ENCODE results near the gene TARP.

TARP gene

DNA sequence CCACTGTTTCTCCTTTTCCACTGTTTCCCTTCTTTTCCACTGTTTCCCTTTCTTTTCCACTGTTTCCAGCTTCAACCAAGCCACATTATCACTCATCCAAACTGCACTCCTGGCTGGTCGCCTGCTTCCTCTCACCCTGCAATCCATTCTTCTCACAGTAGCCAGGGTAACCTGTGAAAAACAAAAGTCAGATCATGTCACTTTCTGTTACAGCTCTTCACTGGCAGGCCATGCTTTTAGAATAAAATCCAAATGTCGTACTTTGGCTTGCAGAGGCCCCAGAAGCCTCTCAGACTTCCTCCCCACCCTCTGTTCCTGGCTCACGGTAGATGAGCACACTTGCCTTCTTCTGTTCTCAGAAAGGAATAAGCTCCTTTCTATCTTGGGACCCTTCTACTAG lies 61.5 kb downstream of the TARP start:
- CTCF ChIA-PET, result interaction anchor here (1.1 kb wide), 1 partner anchor 147 kb away, joined by 3 read pairs; no protein-coding TSS in a partner anchor
- Histone ChIP-seq H4K20me1 (ENCODE audit: insufficient read depth) (no peaks in the 10 kb centered on the region), H3K4me1 (ENCODE audit: control insufficient read depth in 1 of 2, insufficient read depth in 2 of 2, low read length in 2 of 2) (no peaks in the 10 kb centered on the region), H2AFZ (ENCODE audit: low read depth, low read length, poor library complexity, severe bottlenecking) (no peak overlapping the region), H3K27me3 (ENCODE audit: insufficient read depth, low read length) (no peaks in the 10 kb centered on the region), H3K4me2 (ENCODE audit: low read length) (no peak overlapping the region), H3K4me3 (replicated peaks in 1 of 2; ENCODE audit: low read depth in 1 of 2, low read length in 2 of 2) (no peak overlapping the region), H3K9ac (ENCODE audit: low read length) (no peak overlapping the region), H3K9me2 (ENCODE audit: insufficient read depth) (no peaks in the 10 kb centered on the region), H3K79me2 (ENCODE audit: insufficient read depth, low read length) (no peaks in the 10 kb centered on the region), H3K36me3 (ENCODE audit: control insufficient read depth in 1 of 2, insufficient read depth in 2 of 2, low read length in 2 of 2) (0 out of 4 replicates have a peak, but pooled peaks cover 0 to 2% of the 10 kb centered on the region in 2 experiments), H3K9me3 (ENCODE audit: control insufficient read depth in 1 of 2, insufficient read depth in 1 of 2, low read depth in 1 of 2, low read length in 2 of 2) (no peaks in the 10 kb centered on the region), H3K27ac (ENCODE audit: low read depth, low read length) (no peak overlapping the region)
- DNase-seq (ENCODE audit: low read depth, low spot score) (no peak), ATAC-seq (no peak)
- POLR2A ChIA-PET, result no interaction called here
- no TSS peak for BruUV-seq (replicated peaks)
- TF ChIP-seq EGR1 (IDR thresholded peaks at IDR 0.05; ENCODE audit: low read depth) (no peak), YY1 (IDR thresholded peaks at IDR 0.05; ENCODE audit: extremely low read depth, insufficient replicate concordance, low read depth, low read length) (no peak), FOSL1 (IDR thresholded peaks at IDR 0.05; ENCODE audit: low read depth) (no peak), EZH2phosphoT487 (IDR thresholded peaks at IDR 0.05; ENCODE audit: borderline replicate concordance) (no peak)
- TF ChIP-seq, protein P1, sequence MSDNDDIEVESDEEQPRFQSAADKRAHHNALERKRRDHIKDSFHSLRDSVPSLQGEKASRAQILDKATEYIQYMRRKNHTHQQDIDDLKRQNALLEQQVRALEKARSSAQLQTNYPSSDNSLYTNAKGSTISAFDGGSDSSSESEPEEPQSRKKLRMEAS (IDR thresholded peaks at IDR 0.05), result no peak
- TF ChIP-seq, protein P2, sequence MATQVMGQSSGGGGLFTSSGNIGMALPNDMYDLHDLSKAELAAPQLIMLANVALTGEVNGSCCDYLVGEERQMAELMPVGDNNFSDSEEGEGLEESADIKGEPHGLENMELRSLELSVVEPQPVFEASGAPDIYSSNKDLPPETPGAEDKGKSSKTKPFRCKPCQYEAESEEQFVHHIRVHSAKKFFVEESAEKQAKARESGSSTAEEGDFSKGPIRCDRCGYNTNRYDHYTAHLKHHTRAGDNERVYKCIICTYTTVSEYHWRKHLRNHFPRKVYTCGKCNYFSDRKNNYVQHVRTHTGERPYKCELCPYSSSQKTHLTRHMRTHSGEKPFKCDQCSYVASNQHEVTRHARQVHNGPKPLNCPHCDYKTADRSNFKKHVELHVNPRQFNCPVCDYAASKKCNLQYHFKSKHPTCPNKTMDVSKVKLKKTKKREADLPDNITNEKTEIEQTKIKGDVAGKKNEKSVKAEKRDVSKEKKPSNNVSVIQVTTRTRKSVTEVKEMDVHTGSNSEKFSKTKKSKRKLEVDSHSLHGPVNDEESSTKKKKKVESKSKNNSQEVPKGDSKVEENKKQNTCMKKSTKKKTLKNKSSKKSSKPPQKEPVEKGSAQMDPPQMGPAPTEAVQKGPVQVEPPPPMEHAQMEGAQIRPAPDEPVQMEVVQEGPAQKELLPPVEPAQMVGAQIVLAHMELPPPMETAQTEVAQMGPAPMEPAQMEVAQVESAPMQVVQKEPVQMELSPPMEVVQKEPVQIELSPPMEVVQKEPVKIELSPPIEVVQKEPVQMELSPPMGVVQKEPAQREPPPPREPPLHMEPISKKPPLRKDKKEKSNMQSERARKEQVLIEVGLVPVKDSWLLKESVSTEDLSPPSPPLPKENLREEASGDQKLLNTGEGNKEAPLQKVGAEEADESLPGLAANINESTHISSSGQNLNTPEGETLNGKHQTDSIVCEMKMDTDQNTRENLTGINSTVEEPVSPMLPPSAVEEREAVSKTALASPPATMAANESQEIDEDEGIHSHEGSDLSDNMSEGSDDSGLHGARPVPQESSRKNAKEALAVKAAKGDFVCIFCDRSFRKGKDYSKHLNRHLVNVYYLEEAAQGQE (IDR thresholded peaks at IDR 0.05; ENCODE audit: low read depth), result no peak
- TF ChIP-seq, protein P3, sequence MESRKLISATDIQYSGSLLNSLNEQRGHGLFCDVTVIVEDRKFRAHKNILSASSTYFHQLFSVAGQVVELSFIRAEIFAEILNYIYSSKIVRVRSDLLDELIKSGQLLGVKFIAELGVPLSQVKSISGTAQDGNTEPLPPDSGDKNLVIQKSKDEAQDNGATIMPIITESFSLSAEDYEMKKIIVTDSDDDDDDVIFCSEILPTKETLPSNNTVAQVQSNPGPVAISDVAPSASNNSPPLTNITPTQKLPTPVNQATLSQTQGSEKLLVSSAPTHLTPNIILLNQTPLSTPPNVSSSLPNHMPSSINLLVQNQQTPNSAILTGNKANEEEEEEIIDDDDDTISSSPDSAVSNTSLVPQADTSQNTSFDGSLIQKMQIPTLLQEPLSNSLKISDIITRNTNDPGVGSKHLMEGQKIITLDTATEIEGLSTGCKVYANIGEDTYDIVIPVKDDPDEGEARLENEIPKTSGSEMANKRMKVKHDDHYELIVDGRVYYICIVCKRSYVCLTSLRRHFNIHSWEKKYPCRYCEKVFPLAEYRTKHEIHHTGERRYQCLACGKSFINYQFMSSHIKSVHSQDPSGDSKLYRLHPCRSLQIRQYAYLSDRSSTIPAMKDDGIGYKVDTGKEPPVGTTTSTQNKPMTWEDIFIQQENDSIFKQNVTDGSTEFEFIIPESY (IDR thresholded peaks at IDR 0.05; ENCODE audit: extremely low read depth, insufficient replicate concordance, low read length), result no peak
- intact Hi-C loops (cut with micrococcal nuclease), result loop anchor here (5.0 kb wide), 1 partner anchor 125 kb away; no protein-coding TSS in a partner anchor
- RAD21 ChIA-PET (ENCODE audit: low non-redundant PET in 1 of 2, low total read pairs in 2 of 2, uncharacterized antibody in 2 of 2, unreplicated experiment in 2 of 2), result no interaction called here
